Esophagus muscularis mucosa (tissue), 3 donors: ENCODE measurements around the gene CENPP.

ENCODE experiments used
- POLR2A ChIP-seq: fragments of 450-650 bp; IDR thresholded peaks from one replicate; pipeline ENCODE4 v1.6.1; 2017; ENCODE audit warnings: antibody characterized with exemption, moderate library complexity, mild to moderate bottlenecking, low read depth
- TF ChIP-seq, protein P1 (sequence below), 3 experiments: fragments of 200-600 bp in 2 of 3; fragments of 450-650 bp in 1 of 3; sonication (generic) in 2 of 3; IDR thresholded peaks; one replicate each; pipeline ENCODE4 v1.5.1; 2017 to 2019; ENCODE audit warnings: antibody characterized with exemption in 3 of 3, mild to moderate bottlenecking in 2 of 3, moderate library complexity in 1 of 3

DNA sequence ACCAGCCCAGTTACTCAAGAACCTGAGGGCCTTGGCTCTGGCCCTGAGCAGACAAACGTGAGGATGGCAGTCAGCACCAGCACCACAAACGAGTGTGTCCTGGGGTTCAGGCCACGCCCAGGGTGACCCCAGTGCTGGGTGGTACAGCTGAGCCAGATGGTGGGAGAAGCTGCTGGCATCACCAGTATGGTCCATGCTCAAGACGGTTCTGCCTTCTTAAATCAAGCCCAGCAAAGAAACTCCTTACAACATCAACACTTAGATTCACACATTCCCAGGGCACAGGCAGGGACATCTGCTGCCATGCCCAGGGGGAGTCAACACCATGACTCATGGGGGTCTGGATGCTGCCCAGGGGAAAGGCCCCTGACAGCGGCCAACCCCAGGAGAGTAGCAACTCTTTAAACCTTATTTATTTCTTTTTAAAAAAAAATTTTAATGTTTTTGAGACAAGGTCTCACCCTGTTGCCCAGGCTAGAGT, 312.9 kb downstream of the CENPP start:
- TF ChIP-seq POLR2A, result no peak
- TF ChIP-seq, protein P1, sequence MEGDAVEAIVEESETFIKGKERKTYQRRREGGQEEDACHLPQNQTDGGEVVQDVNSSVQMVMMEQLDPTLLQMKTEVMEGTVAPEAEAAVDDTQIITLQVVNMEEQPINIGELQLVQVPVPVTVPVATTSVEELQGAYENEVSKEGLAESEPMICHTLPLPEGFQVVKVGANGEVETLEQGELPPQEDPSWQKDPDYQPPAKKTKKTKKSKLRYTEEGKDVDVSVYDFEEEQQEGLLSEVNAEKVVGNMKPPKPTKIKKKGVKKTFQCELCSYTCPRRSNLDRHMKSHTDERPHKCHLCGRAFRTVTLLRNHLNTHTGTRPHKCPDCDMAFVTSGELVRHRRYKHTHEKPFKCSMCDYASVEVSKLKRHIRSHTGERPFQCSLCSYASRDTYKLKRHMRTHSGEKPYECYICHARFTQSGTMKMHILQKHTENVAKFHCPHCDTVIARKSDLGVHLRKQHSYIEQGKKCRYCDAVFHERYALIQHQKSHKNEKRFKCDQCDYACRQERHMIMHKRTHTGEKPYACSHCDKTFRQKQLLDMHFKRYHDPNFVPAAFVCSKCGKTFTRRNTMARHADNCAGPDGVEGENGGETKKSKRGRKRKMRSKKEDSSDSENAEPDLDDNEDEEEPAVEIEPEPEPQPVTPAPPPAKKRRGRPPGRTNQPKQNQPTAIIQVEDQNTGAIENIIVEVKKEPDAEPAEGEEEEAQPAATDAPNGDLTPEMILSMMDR (IDR thresholded peaks at IDR 0.05), result no peak
